GM23248 (cell line): ENCODE data around the gene LRP6. TPM values are rescaled to one million over a fixed set of nuclear protein-coding genes. Genes with fewer than 3 reads are reported as not detected.

Experiments
- DNase-seq: peaks from one replicate; pipeline ENCODE4 v3.0.0-alpha.2; 2015
- H2AFZ ChIP-seq: fragments of 200-600 bp; sonication (generic); 2 replicates; pipeline ENCODE4 v1.6.1; 2016; ENCODE audit warnings: antibody characterized with exemption
- H3F3A ChIP-seq: fragments of 200-600 bp; sonication (generic); 2 replicates; pipeline ENCODE4 v1.6.1; 2016; ENCODE audit warnings: mild to moderate bottlenecking, antibody characterized with exemption, mixed run types; ENCODE audit not compliant: insufficient read depth
- H3K27ac ChIP-seq: fragments of 200-600 bp; sonication (generic); 2 replicates; pipeline ENCODE4 v1.5.1; 2016; ENCODE audit warnings: mild to moderate bottlenecking
- H3K27me3 ChIP-seq: fragments of 200-600 bp; sonication (generic); replicated peaks from 2 replicates; pipeline ENCODE4 v1.6.1; 2016; ENCODE audit warnings: mild to moderate bottlenecking; ENCODE audit not compliant: insufficient read depth
- H3K36me3 ChIP-seq: fragments of 200-600 bp; sonication (generic); 2 replicates; pipeline ENCODE4 v1.6.1; 2016; ENCODE audit warnings: low read depth, mild to moderate bottlenecking
- H3K4me1 ChIP-seq: fragments of 200-600 bp; sonication (generic); 2 replicates; pipeline ENCODE4 v1.6.1; 2016; ENCODE audit warnings: mild to moderate bottlenecking; ENCODE audit not compliant: insufficient read depth
- H3K4me2 ChIP-seq: fragments of 200-600 bp; sonication (generic); one replicate; pipeline ENCODE4 v1.6.1; 2016; ENCODE audit warnings: mild to moderate bottlenecking; ENCODE audit not compliant: unreplicated experiment
- H3K4me3 ChIP-seq: fragments of 200-600 bp; sonication (generic); 2 replicates; pipeline ENCODE4 v1.5.1; 2016; ENCODE audit warnings: mild to moderate bottlenecking
- H3K79me2 ChIP-seq: fragments of 200-600 bp; sonication (generic); 2 replicates; pipeline ENCODE4 v1.6.1; 2016; ENCODE audit warnings: mild to moderate bottlenecking; ENCODE audit not compliant: insufficient read depth
- H3K9ac ChIP-seq: fragments of 200-600 bp; sonication (generic); 2 replicates; pipeline ENCODE4 v1.6.1; 2016; ENCODE audit warnings: mild to moderate bottlenecking
- H3K9me2 ChIP-seq: fragments of 200-600 bp; sonication (generic); 2 replicates; pipeline ENCODE4 v1.6.1; 2016; ENCODE audit warnings: mixed run types, mild to moderate bottlenecking, moderate library complexity; ENCODE audit not compliant: insufficient read depth
- H3K9me3 ChIP-seq: fragments of 200-600 bp; sonication (generic); one replicate; pipeline ENCODE4 v1.6.1; 2017; ENCODE audit warnings: low read depth
- H4K20me1 ChIP-seq: fragments of 200-600 bp; sonication (generic); 2 replicates; pipeline ENCODE4 v1.6.0; 2016; ENCODE audit not compliant: insufficient read depth
- EZH2 ChIP-seq: fragments of 200-600 bp; sonication (generic); IDR thresholded peaks from 2 replicates; pipeline ENCODE4 v1.6.1; 2018; ENCODE audit warnings: antibody characterized with exemption, mild to moderate bottlenecking; ENCODE audit not compliant: insufficient read depth, poor library complexity, severe bottlenecking
- EZH2phosphoT487 ChIP-seq: fragments of 200-600 bp; sonication (generic); IDR thresholded peaks from 2 replicates; pipeline ENCODE4 v1.6.1; 2018; ENCODE audit warnings: antibody characterized with exemption, moderate library complexity, mild to moderate bottlenecking, low read depth; ENCODE audit not compliant: insufficient read depth
- WGBS, 2 experiments: methylation state at CpG; one replicate each; pipeline ENCODE4 v1.1.6; 2015 to 2017; ENCODE audit warnings: low lambda C conversion rate in 2 of 2, low coverage in 1 of 2; ENCODE audit errors: missing lambda C conversion rate in 2 of 2; 5-methylcytosine and 5-hydroxymethylcytosine counted together
- in situ Hi-C: fragments of 300-500 bp; cut with MboI; formaldehyde crosslinking; loops from 2 replicates; pipeline ENCODE4 v1.15.0; 2020
- polyA plus RNA-seq: library from polyadenylated mRNA; unstranded; fragments of >200 nt; fragmentation: Nextera tagmentation; extraction: Ambion mirVana; gene quantifications from 2 replicates; pipeline ENCODE4 v1.2.1, GENCODE V29; 2016
- total RNA-seq: library from RNA; depleted of rRNA; stranded (reverse); fragments of >200 nt; shearing (Covaris generic); gene quantifications from 2 replicates; pipeline ENCODE4 v1.2.3, GENCODE V29; 2014

The LRP6 gene
- total and polyA plus RNA-seq, 2 experiments from 2014 or later, result 10.3 to 20.1 TPM

- DNase-seq, result no peak
- no peaks in the 10 kb centered on the region for H3K9me2 ChIP-seq
- H3K9me3 ChIP-seq, result no peaks in the 10 kb centered on the region
- WGBS, 2 experiments, result 91 to 100% methylated on average over 1 of the region's 1 CpG
- H3F3A ChIP-seq, result peaks cover 11% of the 10 kb centered on the region; the same call in 1 of the 2 replicates
- H3K27me3 ChIP-seq, result no peaks in the 10 kb centered on the region
- H2AFZ ChIP-seq, result no peak overlapping the region
- H3K79me2 ChIP-seq, result peaks cover 100% of the 10 kb centered on the region
- no peaks in the 10 kb centered on the region for H3K4me1 ChIP-seq
- H3K4me3 ChIP-seq, result no peak overlapping the region
- no peak overlapping the region for H3K4me2 ChIP-seq
- in situ Hi-C loops, result no loop called here
- peaks cover 7% of the 10 kb centered on the region; the same call in 1 of the 2 replicates for H4K20me1 ChIP-seq
- H3K9ac ChIP-seq, result no peak overlapping the region
- no peak overlapping the region for H3K27ac ChIP-seq
- no peaks in the 10 kb centered on the region for H3K36me3 ChIP-seq
- TF ChIP-seq EZH2, result no peak
- no peak for TF ChIP-seq EZH2phosphoT487
These were observed 36.6 kb downstream of the LRP6 start for GRCh38 chr12:12230275-12230674.

DNA sequence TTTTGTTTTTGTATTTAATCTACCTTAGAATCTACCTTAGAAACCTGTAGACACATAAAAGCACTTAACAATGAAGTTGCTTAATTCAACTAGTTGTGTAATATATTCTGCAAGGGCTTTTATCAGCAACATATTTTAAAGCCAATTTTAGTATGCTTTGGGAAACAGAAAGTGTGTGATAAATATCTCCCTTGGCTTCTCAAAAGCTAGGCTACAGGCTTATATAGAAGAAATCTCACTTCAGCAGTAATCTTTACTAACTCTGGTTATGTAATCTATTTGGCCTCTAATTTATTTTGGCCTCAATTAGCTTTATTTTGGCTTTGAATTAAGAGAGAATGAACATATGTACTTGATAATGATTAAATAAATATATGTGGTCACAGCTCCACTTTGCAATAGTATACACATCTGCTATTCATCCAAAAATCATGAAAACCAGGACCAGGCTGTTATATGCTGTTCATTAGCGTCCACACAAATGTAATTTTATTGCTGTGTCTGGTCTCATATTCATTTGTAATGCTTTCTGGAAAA, 37.2 kb downstream of the LRP6 start:
- H3K79me2 ChIP-seq, result peaks cover 100% of the 10 kb centered on the region
- DNase-seq, result no peak
- peaks cover 12% of the 10 kb centered on the region; the same call in 1 of the 2 replicates for H3F3A ChIP-seq
- H2AFZ ChIP-seq, result no peak overlapping the region
- H4K20me1 ChIP-seq, result peaks cover 7% of the 10 kb centered on the region; the same call in 1 of the 2 replicates
- peaks cover 2% of the 10 kb centered on the region for H3K4me1 ChIP-seq
- no peak overlapping the region for H3K9ac ChIP-seq
- H3K9me2 ChIP-seq, result no peaks in the 10 kb centered on the region
- no peaks in the 10 kb centered on the region for H3K36me3 ChIP-seq
- H3K4me3 ChIP-seq, result no peak overlapping the region
- no peak overlapping the region for H3K27ac ChIP-seq
- H3K9me3 ChIP-seq, result no peaks in the 10 kb centered on the region
- TF ChIP-seq EZH2 (no peak), EZH2phosphoT487 (no peak)
- in situ Hi-C loops, result no loop called here
- WGBS, 2 experiments, result 85 to 91% methylated on average over 1 of the region's 1 CpG
- H3K27me3 ChIP-seq, result no peaks in the 10 kb centered on the region
- no peak overlapping the region for H3K4me2 ChIP-seq

- Histone ChIP-seq H3F3A (peaks cover 21% of the 10 kb centered on the region; the same call in 1 of the 2 replicates), H3K4me2 (no peak overlapping the region), H3K79me2 (peaks cover 100% of the 10 kb centered on the region), H3K9ac (no peak overlapping the region), H3K9me3 (no peaks in the 10 kb centered on the region), H3K4me1 (peaks cover 14% of the 10 kb centered on the region), H2AFZ (no peak overlapping the region), H3K36me3 (no peaks in the 10 kb centered on the region), H3K27ac (no peak overlapping the region), H3K9me2 (no peaks in the 10 kb centered on the region), H4K20me1 (peaks cover 7% of the 10 kb centered on the region; the same call in 1 of the 2 replicates), H3K27me3 (no peaks in the 10 kb centered on the region), H3K4me3 (no peak overlapping the region)
- no peak for TF ChIP-seq EZH2
- no peak for TF ChIP-seq EZH2phosphoT487
- in situ Hi-C loops, result no loop called here
- WGBS, 2 experiments, result 95 to 97% methylated on average over 5 of the region's 5 CpGs
- DNase-seq, result no peak
These were observed 38.4 kb downstream of the LRP6 start for GRCh38 chr12:12228402-12228801.

DNA sequence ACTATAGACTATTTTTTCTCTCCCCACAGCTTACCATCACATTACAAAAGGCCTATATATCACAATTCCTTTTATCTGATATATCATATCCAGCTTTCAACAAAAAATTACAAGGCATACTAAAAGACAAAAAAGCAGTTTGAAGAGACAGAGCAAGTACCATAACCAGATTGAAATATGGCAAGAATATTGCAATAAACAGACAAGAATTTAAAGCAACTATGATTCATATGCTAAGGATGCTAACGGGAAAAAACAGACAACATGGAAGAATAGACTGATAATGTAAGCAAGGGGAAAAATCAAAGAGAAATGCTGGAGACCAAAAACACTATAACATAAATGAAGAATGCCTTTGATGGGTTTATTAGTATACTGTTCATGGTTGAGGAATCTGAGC, 40.7 kb downstream of the LRP6 start:
- WGBS, 2 experiments, result 52 to 54% methylated on average over 1 of the region's 1 CpG
- H3K9ac ChIP-seq, result no peak overlapping the region
- no peaks in the 10 kb centered on the region for H3K27me3 ChIP-seq
- TF ChIP-seq EZH2phosphoT487, result no peak
- no peak for TF ChIP-seq EZH2
- peaks cover 17% of the 10 kb centered on the region for H3K4me1 ChIP-seq
- no peaks in the 10 kb centered on the region for H4K20me1 ChIP-seq
- H3K4me2 ChIP-seq, result no peak overlapping the region
- in situ Hi-C loops, result no loop called here
- no peak for DNase-seq
- no peak overlapping the region for H2AFZ ChIP-seq
- no peaks in the 10 kb centered on the region for H3K36me3 ChIP-seq
- H3K27ac ChIP-seq, result no peak overlapping the region
- peaks cover 21% of the 10 kb centered on the region; the same call in 1 of the 2 replicates for H3F3A ChIP-seq
- H3K9me3 ChIP-seq, result no peaks in the 10 kb centered on the region
- H3K4me3 ChIP-seq, result no peak overlapping the region
- H3K9me2 ChIP-seq, result no peaks in the 10 kb centered on the region
- peaks cover 100% of the 10 kb centered on the region for H3K79me2 ChIP-seq
